ENCODE measurements around the gene CD300LG.
"Not testable (repeated sequence)": the region's sequence is repeated elsewhere in the genome, so short reads cannot be mapped to it uniquely, and the experiment has no call there.

CD300LG gene

DNA sequence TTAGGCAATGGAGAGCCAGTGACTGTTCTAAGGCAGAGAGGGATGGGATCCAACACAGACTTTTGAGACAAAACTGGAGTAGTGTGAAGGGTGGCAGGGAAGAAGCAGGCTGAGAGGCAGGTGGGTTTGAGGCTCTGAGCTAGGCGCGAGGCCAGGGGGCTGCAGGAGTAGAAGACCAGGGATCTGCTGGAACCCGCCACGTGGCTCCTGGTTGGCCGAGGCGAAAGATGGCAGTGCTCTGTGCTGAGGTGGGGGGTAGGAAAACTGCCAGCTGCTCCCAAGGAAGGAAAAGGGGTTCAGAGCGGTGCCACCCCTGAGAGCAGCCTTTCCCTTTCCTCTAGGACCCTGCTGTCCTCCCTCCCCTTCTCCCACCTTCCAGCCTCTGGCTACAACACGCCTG is 5.6 kb downstream of the CD300LG start:
- no peak for DNase-seq (ENCODE audit: low read depth in 4 of 4, low spot score in 1 of 4)

DNA sequence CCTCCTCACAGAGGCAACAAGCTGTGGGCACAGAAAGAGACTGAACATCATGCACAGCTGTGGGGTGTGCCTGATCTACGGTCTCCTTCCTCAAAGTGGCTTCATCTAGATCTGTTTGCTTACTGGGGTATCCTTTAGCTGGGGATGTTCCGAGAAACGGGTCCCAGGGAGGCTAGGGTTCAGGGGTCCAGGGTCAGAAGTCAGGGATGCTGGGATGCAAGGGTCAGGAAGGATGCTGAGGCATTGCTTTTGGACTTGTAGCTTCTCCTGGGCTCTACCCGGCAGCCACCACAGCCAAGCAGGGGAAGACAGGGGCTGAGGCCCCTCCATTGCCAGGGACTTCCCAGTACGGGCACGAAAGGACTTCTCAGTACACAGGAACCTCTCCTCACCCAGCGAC is 6.6 kb downstream of the CD300LG start:
- no peak for DNase-seq (ENCODE audit: low read depth in 4 of 4, low spot score in 1 of 4)

DNA sequence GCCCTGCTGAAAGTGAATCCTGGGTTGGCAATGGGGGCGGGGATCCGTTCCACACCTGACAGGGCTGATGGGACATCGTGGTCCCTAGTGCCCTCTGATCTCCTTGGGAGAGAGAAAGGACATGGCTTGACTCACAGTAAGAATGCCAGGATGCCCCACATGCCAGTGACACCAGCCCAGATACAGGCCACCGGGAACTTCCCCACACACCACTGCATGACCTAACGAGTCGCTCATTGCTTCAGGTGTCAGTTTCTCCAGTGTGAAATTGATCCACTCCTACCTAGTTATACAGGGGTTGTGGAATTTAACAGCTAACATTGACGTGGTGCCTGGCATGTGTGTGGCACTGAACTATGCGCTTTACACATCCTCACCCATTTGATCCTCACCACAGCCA is 7.5 kb downstream of the CD300LG start:
- DNase-seq (ENCODE audit: low read depth in 4 of 4, low spot score in 1 of 4), result no peak

DNA sequence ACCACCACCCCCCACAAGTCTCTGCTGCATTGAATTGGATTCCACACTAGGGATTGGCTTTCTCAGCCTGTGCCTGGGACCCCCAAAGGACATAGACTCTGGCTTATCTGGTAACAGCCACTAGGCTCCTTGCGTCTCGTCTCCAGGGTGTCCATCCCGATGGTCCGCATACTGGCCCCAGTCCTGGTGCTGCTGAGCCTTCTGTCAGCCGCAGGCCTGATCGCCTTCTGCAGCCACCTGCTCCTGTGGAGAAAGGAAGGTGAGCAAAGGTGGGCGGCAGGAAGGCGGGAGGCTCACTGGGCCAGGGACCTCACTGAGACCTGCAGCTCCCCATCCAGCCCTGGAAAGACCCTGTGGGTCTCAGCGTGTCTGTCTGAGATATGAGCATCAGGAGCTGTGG is 8.1 kb downstream of the CD300LG start:
- no peak for DNase-seq (ENCODE audit: low read depth in 4 of 4, low spot score in 1 of 4)

DNA sequence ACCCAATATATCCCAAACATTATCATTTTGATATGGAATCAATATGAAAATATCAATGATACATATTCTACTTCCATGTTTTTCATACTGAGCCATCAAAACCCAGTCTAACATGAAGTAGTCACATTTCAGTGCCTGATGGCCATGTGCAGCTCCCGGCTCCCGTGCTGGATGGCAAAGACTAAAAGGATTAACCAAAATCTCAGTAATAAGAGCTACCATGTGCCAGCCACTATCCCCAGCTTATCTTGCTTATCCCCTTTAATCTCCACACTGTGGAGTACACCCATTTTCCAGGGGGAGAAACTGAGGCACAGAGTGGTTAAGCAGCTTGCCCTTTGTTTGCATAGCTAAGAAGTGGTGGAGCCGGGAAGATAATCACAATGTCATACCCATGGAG is 9.2 kb downstream of the CD300LG start:
- DNase-seq (ENCODE audit: low read depth in 4 of 4, low spot score in 1 of 4), result no peak

DNA sequence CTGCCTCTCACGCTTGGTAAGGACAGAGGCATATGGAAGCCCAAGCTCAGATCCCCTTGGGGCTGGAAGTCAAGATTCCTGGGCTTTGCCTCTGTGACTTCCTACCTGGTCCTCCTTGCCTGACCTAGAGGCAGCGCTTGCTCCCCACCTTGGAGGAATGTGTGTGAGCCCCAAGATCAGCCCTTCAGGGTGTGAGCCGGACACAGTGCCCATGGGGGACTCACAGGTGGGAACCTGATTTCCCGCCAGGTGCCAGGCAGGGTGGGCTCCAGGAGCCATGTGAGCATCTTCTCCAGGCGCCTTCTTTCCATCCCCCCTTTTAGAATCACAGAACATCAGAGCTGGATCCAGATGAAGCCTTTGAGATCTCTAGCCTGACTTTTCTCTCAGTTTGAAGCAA is 10.2 kb downstream of the CD300LG start:
- no peak for DNase-seq (ENCODE audit: low read depth in 4 of 4, low spot score in 1 of 4)

DNA sequence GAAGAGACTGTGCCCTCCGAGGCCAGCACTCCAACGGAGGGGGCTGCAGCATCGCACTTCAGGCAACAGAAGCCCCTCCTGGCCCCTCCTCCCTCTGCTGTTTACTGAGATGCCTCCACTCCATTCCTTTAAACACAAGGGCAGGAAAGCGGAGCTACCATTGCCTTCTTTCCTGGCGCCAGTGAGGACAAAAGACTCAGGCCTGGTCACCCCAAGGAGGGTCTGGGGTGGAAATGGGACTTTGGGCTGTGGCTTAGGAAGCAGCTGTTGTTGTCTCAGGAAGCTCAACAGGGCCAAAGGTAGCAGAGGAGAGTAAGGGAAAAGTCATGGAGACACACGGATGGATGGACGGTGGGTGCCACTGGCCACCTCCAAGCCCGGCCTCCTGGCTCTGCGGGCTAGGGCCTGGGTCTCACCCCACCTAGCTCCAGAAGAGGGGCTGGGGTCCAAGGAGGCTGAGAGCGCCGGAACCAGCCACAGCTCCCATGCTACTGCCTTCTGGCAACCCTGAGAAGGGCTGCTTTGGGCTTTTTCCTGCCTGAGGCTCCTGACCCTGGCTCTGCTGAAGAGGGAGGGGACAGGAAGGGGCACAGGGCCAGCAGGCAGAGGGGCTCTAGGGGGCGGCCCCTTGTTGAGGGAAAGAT is 11.1 kb downstream of the CD300LG start:
- no peak for DNase-seq (ENCODE audit: low read depth in 4 of 4, low spot score in 1 of 4)

DNA sequence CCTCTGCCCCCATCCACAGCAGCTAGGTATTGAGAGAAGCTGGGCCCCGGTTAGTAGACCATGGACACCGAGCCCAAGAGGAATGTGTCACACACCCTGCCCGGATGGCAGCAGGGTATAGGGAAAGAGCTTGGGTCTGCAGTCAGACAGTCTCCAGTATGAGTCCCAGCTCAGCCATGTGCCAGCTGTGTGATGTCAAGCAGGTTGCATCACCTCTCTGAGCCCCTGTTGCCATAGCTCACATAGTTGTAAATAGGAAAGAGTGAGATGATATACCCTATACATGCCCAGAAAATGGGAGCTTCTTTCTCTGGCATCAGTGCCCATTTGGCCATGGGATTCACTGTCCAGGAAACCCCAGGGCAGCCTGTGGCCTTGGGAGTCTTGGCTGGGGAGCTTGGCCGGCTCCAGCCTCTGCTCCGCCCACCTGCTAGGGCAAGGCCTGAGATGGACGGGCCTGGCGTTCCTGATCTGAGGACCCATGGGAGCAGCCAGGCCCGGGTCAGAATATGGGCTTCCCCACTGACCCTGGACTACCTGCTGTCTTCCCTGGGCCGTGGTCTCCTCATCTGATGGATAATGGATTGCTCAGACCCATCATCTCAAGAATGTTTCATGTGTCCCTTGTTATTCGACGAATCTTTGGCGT is 13.2 kb downstream of the CD300LG start:
- no peak for DNase-seq (ENCODE audit: low read depth in 4 of 4, low spot score in 1 of 4)

DNA sequence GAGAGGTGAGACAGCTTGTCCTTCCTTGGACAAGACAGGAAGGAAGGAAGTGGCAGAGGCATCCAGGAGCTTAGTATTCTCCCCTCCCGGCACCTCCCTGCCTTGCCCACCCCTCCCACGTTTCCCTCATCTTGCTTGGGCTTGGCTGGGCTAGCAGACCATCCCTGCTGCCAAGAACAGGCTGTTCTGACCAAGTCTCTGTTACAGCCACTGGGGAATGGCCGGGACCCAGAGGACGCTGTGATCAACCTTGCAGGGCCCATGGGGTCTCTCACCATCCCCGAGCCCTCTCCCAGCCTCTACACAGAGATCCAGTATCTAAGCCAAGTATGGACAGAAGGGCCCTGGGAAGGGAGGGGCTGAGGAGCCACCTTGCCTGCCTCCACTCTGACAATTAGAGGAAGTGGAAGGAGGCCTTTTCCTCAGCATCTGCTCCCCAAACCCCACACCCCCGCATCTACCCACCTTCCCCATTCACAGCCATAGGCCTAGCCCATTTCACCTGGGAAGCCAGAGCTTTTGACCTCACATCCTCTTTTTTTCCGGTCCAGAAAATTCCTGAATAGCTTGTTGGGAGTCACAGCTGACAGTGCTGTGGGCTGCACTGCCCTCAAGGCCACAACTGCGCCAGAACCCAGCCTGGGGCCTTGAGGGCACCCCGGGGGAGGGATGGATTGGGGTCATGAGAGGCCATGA is 14.1 kb downstream of the CD300LG start:
- DNase-seq (ENCODE audit: low read depth in 4 of 4, low spot score in 1 of 4), result no peak

DNA sequence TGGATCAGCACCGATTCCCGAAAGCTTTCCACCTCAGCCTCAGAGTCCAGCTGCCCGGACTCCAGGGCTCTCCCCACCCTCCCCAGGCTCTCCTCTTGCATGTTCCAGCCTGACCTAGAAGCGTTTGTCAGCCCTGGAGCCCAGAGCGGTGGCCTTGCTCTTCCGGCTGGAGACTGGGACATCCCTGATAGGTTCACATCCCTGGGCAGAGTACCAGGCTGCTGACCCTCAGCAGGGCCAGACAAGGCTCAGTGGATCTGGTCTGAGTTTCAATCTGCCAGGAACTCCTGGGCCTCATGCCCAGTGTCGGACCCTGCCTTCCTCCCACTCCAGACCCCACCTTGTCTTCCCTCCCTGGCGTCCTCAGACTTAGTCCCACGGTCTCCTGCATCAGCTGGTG is 15.0 kb downstream of the CD300LG start:
- no peak for DNase-seq (ENCODE audit: low read depth in 4 of 4, low spot score in 1 of 4)

DNA sequence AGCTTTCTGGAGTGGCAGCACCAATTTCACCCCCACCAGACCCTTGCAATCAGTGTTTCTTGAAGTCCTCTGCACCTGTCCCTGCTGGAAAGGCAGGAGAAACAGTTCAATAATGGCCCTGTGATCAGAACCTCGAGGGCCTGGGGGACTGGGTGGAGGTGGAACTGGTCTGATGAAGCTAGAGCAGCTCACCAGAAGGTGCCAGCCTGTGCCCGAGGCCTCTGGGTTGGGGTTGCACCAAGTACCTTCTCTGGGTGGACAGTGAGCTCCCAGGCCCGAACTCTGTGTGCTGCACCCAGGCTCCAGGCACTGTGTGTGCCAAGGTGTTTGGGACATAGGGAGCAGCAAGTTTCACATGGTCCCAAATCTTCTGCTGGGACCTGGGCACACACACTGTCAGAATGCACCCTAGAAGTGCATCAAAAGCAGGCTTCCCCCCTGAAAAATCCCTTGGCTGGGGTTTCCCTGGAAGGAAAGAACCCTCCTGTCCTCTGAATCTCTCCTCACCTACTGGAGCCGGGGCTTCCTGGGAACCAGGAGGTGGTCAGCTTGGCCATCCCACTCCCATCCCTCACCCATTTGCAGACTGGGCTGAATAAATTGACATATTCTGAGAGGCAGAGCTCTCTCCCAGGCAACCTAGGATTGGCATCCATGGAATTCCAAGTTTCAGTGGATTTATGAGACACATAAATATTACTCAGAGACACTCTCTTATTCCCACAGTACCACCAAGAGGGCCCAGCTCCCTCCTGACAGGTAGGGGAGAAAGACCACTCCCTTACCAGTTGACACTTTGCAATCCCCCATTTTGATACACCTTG is 17.4 kb downstream of the CD300LG start:
- DNase-seq (ENCODE audit: low read depth in 4 of 4, low spot score in 1 of 4), result no peak

DNA sequence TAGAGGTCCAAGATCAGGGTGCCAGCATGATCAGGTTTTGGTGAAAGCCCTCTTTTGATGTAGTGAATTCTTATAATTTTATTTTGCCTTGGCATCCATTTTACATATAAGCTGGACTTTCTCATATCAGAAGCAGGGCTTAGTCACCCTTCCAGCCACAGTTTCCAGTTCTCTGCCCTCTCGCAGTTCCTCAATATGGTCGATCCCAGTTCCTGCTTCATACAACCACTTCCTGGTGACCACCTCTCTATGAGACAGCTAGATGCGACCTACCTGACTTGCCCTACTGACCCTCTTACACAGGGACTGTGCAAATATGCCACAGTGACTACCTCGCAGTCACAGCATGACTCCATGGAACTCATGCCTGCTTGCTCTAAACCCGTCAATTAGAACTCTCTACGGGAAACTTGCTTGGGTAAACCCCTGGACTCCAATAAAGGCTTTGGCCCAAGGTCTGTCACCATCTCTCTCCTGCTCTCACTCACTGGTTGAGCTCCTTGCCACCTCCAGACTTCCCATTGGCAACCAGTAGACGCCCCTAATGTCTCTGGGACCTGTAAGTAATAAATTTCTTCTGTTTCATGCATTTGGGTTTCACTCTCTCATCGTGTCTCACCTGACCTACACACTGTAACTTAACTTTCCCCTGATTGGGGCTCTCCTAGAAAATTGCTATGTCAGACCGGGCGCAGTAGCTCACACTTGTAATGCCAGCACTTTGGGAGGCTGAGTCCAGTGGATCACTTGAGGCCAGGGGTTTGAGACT is 21.4 kb downstream of the CD300LG start:
- DNase-seq (ENCODE audit: low read depth in 4 of 4, low spot score in 1 of 4), result no peak

DNA sequence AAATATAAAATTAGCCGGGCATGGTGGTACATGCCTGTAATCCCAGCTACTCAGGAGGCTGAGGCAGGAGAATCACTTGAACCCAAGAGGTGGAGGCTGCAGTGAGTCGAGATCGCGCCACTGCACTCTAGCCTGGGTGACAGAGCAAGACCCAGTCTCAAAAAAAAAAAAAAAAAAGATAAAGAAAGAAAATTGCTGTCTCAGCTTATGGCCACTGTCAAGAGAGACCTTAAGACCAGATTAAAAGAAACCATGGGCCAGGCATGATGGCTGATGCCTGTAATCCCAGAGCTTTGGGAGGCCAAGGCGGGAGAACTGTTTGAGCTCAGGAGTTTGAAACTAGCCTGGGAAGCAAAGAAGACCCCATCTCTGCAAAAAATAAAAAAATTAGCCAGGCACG is 22.1 kb downstream of the CD300LG start:
- not testable (repeated sequence) for DNase-seq (ENCODE audit: low read depth in 4 of 4, low spot score in 1 of 4)

DNA sequence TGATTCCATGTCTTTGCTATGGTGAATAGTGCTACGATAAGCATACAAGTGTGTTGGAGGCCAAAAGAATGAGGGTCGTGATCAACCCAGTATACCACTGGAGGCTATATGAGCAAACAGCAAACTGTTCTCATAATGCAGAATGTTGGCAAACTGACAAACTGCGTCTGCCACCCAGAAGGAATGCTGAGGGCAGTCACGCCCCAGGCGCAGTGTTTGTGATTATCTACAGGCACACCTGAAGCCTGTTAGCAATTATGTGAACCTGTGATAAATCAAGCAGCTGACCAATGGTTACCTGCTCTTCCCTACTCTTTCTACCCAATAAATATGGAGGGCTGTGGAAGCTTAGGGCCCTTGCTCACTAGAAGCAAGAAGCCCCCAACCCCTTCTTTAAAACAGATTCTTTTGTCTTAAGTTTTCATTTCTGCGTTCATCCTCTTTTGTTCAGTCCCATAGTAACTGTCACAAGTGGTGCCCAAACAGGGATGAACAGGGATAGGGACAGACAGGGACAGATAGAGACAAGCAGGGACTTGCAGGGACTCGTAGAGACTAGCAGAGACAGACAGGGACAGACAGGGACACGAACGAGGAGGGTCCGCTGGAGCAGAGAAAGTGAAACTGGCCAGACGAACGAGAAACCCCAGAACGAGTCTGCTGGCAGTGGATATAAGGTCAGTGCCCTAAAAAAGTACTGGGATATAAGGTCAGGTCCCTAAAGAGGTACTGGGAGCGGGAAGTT is 25.1 kb downstream of the CD300LG start:
- no peak for DNase-seq (ENCODE audit: low read depth in 4 of 4, low spot score in 1 of 4)

DNA sequence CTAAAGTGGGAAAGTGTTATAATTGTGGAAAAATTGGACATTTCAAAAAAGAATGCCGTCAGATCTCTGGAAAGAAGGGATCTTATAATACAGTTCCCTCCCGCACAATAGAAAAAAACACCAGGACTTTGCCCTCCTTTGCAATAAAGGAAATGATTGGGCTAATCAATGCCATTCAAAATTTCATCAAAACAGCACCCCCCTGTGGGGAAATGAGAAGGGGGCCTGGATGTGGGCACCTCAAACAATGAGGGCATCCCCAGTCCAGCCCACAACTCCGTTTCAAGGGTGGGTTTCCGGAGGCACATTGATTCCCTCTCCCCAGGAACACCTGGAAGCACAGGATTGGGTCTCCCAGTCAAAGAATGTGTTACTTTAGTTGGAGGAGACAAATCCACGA is 26.1 kb downstream of the CD300LG start:
- no peak for DNase-seq (ENCODE audit: low read depth in 4 of 4, low spot score in 1 of 4)

DNA sequence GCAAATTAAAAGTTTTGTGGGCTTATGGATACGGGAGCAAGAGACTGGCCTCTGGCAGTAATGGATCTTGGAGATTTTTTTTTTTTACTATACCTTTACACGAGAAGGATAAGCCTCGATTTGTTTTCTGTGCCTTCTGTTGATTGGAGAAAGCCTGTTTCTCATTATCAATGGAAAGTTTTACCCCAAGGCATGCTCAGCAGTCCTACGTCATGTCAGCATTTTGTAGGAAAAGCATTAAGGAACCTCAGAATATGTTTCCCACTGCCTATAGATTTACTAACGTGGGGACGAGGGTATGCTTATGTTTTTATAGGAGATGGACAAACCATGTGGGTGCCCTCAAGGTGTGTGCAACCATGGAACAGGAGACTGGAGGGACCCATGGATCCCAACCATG is 26.8 kb downstream of the CD300LG start:
- DNase-seq (ENCODE audit: low read depth in 4 of 4, low spot score in 1 of 4), result no peak

DNA sequence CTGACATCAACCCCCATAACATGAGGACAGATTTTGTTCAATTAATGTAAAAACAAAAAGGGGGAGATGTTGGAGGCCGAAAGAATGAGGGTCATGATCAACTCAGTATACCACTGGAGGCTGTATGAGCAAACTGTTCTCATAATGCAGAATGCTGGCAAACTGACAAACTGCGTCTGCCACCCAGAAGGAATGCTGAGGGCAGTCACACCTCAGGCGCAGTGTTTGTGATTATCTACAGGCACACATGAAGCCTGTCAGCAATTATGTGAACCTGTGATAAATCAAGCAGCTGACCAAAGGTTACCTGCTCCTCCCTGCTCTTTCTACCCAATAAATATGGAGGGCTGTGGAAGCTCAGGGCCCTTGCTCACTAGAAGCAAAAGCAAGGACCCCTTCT is 27.3 kb downstream of the CD300LG start:
- no peak for DNase-seq (ENCODE audit: low read depth in 4 of 4, low spot score in 1 of 4)

DNA sequence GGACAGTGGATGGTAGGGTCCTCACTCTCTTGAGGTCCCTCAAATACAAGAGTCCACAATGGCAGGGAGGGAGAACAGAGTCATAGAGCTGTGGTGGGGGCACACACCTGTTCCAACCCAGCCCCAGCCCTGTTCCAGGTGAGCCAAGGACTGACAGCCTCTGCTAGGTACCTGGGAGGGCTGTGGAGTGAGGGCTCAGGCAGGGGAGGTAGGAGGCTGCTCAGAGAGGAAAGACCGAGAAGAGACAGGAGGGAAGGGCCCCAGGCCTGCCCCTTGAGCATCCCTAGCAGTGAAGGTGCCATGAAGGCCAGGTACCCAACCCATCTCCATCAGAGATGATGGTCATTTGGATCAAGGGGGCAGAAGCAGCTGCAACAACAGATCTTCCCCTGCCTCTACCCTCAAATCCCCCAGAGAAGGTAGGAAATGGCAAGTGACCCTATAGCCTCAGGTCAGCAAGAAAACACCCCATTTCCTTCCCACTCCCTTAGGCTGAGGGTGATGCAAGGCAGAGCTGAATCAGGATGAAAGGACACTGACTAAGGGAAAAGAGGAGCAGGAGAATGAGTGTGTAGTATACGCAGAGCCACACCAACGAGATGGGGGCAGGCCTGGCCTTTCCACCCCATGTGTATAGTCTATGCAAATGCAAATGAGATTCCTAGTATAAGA is 28.6 kb downstream of the CD300LG start:
- DNase-seq (ENCODE audit: low read depth in 4 of 4, low spot score in 1 of 4), result no peak

DNA sequence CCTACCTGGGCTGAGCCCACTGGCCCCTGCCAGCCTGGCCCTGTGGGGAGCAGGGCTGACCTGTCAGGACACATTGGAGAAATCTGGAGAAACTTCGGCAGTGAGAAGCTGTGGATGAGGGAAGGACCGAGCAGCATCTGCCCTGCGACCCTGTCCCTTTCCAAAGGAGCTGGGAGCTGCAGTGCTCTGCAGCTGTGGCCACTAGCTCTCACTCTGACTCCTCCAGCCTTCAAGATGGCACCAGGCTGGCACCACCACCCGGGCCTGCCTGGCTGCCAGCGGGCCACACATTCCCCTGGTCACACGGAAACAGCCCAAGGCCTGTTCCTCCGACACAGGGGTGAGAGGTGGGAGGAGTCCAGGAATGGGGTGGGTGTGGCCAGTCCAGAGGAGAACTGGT is 30.1 kb downstream of the CD300LG start:
- no peak for DNase-seq (ENCODE audit: low read depth in 4 of 4, low spot score in 1 of 4)
